HG02678 (cell line): Measurements from ENCODE around the gene FRMD6.
A peak's percentile ranks its signal among the peaks of the same experiment; 100 is the strongest.
"Not testable (repeated sequence)": the region's sequence is repeated elsewhere in the genome, so short reads cannot be mapped to it uniquely, and the experiment has no call there.

Experiments used
- ATAC-seq: cut with Tn5 transposase; IDR thresholded peaks from one replicate; pipeline ENCODE4 v1.9.1; 2021; ENCODE audit warnings: mild to moderate bottlenecking, moderate library complexity; ENCODE audit not compliant: unreplicated experiment

FRMD6 gene

GRCh38 chr14:51628238-51628637 is 23.5 kb upstream of the FRMD6 start:
- no peak for ATAC-seq

- no peak for ATAC-seq
Measured at GRCh38 chr14:51630987-51631386, 20.7 kb upstream of the FRMD6 start.

GRCh38 chr14:51633298-51633697 is 18.4 kb upstream of the FRMD6 start:
- ATAC-seq: not testable (repeated sequence)

GRCh38 chr14:51636109-51636508 is 15.6 kb upstream of the FRMD6 start:
- no peak for ATAC-seq

- ATAC-seq: no peak
Measured at GRCh38 chr14:51638071-51638944, 13.4 kb upstream of the FRMD6 start.

- ATAC-seq: no peak
Measured at GRCh38 chr14:51639668-51640316, 11.9 kb upstream of the FRMD6 start.

GRCh38 chr14:51643140-51643539 is 8.6 kb upstream of the FRMD6 start:
- no peak for ATAC-seq

- ATAC-seq: no peak
Measured at GRCh38 chr14:51644217-51644933, 7.3 kb upstream of the FRMD6 start.

GRCh38 chr14:51648296-51648695 is 3.4 kb upstream of the FRMD6 start:
- ATAC-seq: no peak

GRCh38 chr14:51650716-51651387 is 858 bp upstream of the FRMD6 start:
- no peak for ATAC-seq

- ATAC-seq: peak; percentile 32
Measured at GRCh38 chr14:51652168-51653078, 713 bp downstream of the FRMD6 start.

GRCh38 chr14:51653079-51653774 is 1.5 kb downstream of the FRMD6 start:
- no peak for ATAC-seq

GRCh38 chr14:51653775-51654532 is 2.2 kb downstream of the FRMD6 start:
- no peak for ATAC-seq

GRCh38 chr14:51654533-51654845 is 2.8 kb downstream of the FRMD6 start:
- no peak for ATAC-seq

- ATAC-seq: no peak
Measured at GRCh38 chr14:51657762-51658161, 6.1 kb downstream of the FRMD6 start.

GRCh38 chr14:51658441-51659173 is 6.9 kb downstream of the FRMD6 start:
- no peak for ATAC-seq

GRCh38 chr14:51660741-51661140 is 9.0 kb downstream of the FRMD6 start:
- no peak for ATAC-seq

- no peak for ATAC-seq
Measured at GRCh38 chr14:51661504-51661903, 9.8 kb downstream of the FRMD6 start.
